MV-4-11 (cell line): ENCODE data around the gene ZNF184.

ENCODE experiments used
- DNase-seq: peaks from one replicate; lab custom pipeline; 2025; lab: John Stamatoyannopoulos, UW

Gene ZNF184

DNA sequence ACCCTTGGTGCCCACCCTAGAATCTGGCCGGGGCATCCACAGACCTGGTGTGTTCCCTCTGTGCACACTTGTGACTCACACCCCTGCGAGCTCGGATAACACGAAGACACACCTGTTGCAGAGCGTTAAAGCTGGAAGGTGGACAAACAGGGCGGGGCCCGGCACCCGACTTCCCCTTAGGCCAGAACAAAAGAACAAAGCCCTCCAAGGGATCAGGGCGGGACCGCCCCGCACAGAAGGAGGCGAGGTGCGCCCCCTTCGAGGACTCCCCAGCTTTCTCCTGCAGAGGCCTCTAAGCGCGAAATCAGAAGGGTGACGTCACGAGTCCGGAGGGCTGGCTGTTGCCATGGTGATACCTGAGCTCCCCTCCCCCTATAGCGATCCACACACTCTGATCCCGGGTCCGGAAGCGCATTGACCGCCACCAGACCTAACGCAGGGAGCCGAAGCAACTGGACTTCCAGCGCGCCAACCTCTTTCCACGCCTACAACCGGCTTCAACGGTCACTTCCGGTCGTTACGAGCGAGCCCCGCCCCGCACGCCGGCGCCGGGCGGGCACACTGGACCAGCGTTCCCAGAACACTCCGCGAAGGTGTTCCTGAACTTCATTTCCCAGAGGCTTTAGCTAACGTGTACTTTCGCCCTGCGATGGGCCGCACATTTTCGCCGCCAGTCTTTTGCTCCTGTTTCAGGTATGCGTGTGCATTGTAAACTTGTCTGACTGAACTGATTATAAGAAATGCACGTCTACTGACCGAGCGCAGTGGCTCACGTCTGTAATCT, at the start of gene ZNF184:
ZNF184 (minus strand) TSS at position 489 of the 784 bp plus-strand sequence. CDS start 811 bp downstream, outside the sequence.
- peak; percentile 95 for DNase-seq

DNA sequence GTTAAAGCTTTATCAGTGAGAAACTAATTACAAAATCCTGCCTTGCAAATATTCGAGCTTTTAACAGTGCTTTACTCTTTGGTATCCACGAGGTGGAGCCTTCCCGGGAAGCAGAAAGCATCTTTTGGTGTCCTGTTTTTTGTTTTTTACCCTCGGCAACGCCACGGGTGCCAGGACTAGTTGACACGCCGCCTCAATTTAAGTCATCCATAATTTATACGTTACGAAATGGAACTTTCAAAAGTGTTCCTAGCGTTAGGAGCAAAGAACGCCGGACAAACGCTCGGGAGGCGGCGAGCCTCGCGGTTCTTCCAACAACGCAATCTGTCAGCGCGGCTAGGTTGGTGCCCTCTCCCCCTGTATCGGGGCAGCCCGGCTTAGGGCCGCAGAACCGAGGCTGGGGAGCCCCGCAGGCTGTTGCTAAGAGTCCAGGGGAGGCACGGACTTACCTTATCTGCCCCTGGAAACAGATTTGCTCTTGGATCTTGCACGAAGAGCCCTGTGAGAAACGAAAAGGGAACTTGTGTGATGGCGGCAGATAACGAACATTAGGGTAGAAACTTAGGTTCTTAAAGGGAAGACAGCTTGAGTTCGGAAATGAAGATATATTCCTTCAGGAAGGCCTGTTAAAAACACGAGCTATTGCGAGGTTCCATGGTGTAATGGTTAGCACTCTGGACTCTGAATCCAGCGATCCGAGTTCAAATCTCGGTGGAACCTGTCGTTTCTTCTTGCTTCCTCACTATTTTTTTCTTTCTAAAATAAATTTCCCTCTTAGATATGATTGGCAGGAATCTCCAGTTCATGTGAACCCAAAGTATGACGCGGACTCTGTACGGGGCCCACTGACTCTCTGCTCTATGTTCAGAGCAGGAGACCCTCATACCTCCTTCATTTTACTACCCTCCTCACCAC, 46.2 kb upstream of the ZNF184 start:
- peak; percentile 84 for DNase-seq

DNA sequence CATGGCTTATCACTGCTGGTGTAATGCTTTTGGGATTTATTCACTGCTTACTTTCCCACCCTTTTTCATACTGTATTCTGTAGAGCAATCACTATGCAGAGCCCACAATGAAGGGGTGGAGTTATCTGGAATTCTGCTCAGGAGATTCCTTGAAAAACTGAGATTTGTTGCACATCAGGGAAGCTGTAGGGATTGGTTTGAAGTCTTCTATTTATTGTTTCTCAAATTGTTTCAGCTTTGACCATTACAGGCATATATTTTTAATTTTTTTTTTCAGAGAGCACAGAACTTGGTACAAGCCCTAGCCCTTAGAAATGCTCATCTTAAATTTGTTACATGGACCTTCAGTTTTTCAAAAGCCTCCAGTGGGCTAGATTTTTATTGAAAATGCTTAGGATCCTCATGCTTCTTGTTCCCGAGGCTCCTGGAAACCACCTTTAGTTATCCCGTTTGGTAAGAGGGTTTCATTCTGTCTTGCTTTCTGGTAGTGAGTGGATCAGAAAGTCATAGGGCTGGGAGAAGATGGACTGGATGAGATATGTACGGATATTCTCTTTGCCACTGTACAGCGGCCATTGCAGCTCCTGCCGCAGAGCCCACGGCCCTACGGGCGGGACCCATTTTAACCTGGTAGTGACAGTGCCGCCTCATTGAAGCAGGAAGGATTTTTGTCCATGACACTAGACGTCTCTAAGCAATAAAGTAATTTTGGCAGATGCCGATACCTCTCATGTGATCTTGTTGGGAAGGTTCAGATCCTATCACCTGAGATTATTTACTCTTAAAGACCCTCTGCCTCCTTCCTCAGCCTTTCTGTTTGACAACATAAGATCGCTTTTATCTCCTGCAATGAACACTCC, 45.3 kb upstream of the ZNF184 start:
- no peak for DNase-seq

DNA sequence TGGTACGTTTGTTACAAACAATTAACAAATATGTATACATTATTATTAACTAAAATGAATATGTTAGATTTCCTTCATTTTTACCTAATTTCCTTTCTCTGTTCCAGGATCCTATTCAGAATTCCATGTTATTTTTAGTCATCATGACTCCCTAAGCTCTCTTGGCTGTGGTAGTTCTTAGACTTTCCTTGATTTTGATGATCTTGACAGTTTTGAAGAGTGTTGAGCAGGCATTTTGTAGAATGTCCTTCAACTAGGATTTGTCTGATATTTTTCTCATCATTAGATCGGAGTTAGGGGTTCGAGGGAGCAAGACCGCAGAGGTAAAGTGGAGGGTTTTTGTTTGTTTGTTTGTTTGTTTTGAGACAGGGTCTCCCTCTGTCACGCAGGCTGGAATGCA, 44.3 kb upstream of the ZNF184 start:
- DNase-seq: no peak

DNA sequence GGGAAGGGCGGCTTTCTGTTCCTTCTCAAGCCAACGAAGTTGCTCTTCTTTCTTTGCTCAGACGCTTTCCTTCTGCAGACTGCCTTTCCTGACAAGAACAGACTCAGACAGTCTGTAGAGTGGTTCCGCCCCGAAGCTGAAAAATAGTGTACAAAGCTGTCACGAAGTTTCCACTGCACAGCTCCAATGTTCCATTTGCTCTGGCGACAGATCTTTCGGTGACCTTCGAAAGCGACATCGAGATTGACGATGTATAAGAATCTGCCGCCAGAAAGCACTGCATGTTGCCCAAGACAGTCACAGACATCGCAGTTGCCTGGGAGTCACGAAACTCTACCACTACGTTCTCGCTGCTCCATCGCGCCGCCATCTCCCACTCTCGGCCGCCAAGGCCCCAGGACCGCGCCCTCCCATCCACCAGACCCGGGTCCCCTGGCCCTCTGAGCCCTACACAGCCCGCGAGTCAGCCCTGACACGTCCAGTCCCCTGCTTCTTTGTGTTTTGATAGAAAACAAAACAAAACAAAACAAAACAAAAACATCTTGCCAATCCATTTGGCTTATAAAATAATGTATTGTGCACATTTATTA, 42.1 kb upstream of the ZNF184 start:
- no peak for DNase-seq

DNA sequence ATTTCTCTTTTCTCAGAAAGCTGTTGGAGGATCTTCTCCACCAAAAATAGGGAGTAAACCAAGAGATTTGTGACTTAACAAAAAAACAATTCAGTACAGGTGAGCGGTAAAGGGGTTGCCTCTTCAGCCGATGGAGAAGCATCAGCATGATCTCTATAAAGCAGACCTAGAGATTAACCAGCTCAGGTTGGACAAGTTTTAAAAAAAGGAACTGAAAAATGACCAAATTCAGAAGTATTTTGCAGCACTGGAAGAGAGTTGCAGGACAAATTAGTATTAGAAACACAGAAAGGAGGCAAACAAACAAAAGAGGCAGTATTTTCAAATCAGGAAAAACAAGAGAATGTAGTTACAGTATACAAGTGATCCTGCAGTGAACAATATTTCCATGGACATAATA, 39.6 kb upstream of the ZNF184 start:
- DNase-seq: no peak

DNA sequence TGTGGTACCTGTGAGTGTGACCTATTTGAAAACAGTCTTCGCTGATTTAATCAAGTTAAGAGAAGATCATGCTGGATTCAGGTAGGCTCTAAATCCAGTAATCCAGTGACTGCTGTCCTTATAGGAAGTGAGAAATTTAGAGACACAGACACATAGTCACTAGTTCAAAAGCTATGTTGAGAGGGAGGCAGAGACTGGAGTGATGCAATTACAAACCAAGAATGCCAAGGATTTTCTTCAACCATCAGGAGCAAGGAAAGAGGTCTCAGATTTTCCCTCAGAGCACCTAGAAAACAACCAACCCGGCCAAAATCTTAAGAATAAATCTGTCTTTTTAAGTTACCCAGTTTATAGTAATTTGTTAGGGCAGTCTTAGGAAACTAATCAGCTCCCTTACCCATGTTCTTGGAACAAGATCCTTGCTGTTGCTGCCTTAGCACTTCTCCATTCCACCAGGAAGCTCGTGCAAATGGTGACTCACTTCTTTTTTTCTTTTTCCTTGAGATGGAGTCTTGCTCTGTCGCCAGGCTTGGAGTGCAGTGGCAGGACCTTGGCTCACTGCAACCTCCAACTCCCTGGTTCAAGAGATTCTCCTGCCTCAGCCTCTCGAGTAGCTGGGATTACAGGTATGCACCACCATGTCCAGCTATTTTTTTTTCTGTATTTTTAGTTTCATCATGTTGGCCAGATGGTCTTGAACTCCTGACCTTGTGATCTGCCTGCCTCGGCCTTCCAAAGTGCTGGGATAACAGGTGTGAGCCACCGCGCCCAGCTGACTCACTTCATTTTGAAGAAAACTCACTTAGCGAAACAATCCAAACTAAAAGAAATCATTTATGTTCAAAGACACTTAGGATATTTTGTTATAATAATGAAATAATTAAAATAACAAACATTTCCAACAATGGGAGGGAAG, 34.4 kb upstream of the ZNF184 start:
- DNase-seq: no peak

DNA sequence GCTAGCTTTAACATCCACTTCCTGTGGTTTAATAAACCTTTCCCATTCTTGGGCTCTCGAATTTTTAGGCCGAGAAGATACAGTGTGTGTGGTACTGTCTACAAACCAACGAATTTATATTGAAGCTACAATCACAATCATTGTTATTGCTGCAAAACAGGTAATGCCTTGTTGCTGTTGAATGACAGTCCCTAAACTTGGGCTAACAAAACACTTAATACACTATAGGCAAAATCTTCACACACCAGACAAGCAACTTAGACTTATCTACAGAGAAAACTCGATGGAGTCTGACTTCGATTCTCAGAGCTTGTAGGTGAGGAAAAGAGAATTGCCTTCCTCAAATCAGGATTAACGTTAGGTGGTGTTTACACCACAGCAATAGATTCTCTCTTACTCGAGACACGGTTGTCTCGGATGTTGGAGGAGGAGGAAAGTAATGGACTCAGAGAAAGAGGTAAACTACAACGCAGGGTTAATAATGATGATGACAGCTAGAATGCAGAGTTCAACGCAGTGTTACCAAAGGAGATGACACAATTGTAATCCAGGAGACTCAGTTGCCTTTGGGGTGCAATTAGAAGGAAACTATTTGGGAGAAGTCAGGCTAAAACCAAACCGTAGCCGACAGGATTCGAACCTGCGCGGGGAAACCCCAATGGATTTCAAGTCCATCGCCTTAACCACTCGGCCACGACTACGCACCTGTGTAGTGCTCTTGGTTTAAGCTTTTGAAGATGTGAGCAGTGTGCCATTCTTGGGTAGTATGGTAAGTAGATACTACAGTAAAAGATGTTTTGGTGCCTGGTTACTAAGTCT, 32.5 kb upstream of the ZNF184 start:
- DNase-seq: no peak

DNA sequence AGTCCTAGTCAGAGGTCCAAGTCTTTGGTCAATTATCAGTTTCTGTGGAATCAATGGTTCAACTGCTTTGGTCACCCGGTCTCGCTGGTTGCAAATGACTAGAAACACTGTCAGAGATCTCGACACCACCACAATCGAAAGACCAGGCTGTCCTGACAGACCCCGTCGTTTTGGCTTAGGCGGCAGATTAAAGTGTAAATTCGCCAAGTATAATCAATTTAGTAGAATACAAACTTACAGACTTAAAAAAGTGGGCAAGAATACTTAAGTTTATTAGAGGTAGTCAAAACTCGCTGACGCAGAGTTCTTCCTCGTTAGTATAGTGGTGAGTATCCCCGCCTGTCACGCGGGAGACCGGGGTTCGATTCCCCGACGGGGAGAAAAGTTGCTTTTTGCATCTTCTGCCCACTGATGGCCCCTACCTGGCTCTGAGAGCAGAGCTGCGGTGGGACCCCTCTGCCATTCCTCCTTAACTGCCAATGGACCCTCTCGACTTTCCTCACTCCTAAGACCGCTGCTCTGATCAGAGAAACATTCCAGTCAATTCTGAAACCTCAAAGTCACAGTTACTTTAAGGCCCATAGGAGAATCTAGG, 30.6 kb upstream of the ZNF184 start:
- DNase-seq: peak; percentile 69

DNA sequence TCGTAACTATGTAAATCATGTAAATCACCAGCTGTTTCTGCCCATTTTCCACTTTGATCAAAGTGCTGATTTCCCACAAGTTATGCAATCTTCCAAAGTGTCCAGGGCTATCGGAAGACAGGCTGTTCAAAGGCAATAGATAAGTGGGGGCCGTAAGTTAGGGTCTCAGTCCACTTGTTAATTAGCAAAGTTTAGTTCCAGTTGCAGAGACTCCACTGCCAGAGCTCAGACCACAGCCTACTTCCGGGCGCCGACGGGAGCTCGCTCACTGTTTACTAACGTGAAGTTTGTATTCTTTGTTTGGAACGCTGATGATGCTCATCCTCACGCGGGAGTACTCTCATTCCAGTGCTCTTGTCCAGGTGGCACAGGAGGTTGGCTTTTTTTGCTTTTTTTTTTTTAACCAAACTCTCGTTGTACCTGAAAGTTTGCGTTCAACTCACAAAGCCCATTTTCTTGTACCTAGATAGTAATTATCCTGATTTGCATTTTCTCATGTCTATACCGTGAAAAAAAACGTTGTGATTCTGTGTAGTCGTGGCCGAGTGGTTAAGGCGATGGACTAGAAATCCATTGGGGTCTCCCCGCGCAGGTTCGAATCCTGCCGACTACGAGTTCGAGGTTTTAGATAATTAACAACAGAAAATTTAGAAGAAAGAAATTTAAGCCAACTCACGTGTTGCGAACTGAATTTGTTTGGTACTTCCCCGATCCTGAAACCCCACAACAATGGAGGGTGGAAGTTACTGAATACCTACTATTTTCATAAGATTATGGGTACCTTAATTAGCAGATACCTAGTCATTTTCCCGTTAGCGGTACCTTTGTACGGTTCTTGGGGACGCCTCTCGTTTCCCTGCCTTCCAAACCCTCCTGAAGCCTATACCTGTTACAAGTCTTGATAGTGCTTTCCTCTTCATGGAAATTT, 29.9 kb upstream of the ZNF184 start:
- peak; percentile 84 for DNase-seq

DNA sequence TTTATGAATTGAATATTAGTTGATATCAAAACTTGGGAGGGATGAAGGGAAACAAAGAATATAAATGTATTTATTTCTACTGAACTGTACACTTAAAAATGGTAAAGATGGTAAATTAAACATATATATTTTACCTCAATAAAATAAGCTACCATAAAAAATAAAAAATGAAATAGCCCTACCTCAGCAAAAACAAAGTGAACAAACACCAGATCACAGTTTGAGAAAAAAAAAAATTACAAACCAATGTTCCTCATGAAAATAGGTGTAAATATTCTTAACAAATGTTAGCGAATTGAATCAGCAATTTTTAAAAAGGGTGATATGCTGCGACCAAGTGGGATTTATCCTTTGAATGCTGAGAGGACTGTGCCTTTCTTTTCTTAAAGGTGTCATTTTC, 28.3 kb upstream of the ZNF184 start:
- no peak for DNase-seq

DNA sequence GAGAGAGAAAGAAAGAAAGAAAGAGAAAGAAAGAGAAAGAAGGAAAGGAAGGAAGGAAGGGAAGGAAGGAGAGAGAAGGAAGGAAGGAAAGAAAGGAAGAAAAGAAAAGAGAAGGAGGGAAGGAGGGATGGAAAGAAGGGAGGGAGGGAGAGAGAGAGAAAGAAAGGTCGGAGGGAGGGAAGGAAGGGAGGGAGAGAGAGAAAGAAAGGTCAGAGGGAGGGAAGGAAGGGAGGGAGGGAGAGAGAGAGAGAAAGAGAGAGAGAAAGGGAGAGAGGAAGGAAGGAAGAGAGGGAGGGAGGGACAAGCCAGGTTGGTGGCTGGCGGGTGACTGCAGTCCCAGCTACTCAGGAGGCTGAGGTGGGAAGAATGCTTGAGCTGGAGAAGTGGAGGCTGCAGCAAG, 27.3 kb upstream of the ZNF184 start:
- no peak for DNase-seq

DNA sequence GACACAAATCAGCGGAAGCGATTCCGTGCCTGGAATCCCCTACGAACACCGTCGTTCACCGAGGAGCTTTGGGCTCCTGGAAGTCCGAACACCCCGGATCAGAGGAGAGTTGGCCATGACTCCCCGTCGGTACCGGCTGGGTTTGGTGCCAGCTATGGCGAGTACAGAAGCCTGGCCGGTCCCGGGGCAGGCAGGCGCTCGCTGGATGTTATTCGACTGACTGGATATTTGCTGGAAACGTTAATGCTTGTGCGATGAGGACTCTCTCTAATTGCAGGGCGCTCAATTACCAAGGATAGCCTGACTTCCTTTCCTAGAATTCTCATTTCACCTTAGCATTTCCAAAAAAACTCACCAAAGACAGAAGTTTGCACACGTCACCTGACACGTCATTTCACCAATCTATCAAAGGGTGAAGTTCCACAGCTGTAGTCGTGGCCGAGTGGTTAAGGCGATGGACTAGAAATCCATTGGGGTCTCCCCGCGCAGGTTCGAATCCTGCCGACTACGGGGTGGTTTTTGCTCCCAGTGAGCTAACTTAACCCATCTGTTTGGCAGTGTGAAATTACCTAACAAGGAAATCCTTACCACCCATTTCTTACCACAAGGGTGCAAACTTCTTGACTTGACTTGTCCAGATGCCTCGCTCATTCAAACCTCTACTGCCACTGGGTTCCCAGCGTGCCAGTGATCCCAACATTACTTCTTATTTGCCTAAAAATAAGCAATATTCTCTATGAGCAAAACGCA, 22.7 kb upstream of the ZNF184 start:
- peak; percentile 84 for DNase-seq

DNA sequence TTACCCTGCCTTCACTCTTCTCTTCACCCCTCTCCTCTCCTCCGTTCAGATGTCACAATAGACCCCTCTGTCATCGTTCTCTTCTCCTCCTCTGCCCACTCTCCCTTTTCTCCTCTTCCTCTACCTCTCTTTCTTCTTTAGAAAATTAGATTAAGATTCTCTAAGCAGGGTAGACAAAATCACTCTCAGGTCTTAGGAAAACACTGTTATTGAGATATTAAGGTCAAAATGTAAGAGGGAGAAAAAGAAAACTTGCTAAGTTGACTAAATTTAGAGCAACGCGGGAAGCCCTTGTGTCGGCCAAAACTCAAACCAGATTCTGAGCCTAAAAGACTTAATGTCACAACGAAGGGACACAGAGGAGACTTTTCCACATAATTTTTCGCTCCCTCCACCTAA, 22.1 kb upstream of the ZNF184 start:
- DNase-seq: no peak

DNA sequence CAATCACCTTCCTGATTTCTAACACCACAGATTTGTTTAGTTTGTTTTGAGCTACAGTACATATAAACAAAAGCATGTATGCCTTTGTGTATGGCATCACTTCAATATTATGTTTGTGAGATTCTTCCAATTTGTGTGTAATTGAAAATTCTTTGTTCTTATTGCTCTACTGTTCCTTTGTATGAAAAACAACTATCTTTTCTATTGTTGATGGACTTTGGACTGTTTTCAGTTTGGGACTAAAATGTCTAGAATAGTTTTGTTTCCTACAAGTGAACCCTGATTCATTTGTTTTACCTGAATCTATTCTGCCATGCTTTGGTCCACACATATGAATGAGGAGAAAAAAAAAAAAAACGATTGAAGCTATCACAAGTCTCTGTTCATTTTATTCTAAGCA, 21.2 kb upstream of the ZNF184 start:
- DNase-seq: no peak

DNA sequence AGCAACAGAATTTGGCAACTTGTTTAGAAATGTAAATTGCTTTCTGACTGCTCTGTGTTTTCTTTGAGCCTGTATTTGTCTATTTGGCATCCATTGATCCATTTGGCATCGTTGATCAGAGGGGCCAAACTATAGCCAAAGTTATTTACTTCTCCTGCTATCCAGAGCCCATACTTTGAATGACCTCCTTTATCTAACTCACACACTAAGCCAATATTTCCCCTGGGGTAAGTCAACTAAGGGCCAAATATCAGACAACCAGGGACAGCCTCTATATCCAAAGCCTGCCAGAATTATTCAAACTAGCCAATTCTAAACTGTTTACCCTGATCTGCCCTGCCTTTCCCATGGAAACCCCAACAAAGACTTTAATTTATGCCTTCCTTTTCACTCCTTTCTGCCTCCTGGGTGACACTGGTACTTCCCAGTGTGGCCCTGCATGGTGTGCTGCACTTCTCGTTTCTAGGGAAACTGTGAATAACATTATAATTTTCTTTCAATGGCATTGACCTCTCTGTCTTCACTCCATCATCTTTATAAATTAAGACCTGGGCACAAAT, 19.8 kb upstream of the ZNF184 start:
- no peak for DNase-seq
